GM12864 (cell line): Measurements from ENCODE around the gene MYL9.
"Not testable (repeated sequence)": the region's sequence is repeated elsewhere in the genome, so short reads cannot be mapped to it uniquely, and the experiment has no call there.

Experiments used
- DNase-seq: peaks from one replicate; pipeline ENCODE4 v3.0.0-alpha.2; 2011; ENCODE audit warnings: low read depth
- H3K4me3 ChIP-seq: 2 replicates; pipeline ENCODE4 v1.5.1; 2011; ENCODE audit warnings: mild to moderate bottlenecking, low read depth, low read length, control low read depth
- TF ChIP-seq, protein P1 (sequence below): IDR thresholded peaks from 2 replicates; pipeline ENCODE4 v1.5.1; 2011; ENCODE audit warnings: low read depth, mild to moderate bottlenecking, moderate library complexity, low read length, control low read depth, inconsistent platforms; ENCODE audit errors: missing control alignments

MYL9 gene

GRCh38 chr20:36549942-36550789, 8.8 kb downstream of the MYL9 start:
- no peak overlapping the region for H3K4me3 ChIP-seq
- DNase-seq: no peak
- TF ChIP-seq, protein P1, sequence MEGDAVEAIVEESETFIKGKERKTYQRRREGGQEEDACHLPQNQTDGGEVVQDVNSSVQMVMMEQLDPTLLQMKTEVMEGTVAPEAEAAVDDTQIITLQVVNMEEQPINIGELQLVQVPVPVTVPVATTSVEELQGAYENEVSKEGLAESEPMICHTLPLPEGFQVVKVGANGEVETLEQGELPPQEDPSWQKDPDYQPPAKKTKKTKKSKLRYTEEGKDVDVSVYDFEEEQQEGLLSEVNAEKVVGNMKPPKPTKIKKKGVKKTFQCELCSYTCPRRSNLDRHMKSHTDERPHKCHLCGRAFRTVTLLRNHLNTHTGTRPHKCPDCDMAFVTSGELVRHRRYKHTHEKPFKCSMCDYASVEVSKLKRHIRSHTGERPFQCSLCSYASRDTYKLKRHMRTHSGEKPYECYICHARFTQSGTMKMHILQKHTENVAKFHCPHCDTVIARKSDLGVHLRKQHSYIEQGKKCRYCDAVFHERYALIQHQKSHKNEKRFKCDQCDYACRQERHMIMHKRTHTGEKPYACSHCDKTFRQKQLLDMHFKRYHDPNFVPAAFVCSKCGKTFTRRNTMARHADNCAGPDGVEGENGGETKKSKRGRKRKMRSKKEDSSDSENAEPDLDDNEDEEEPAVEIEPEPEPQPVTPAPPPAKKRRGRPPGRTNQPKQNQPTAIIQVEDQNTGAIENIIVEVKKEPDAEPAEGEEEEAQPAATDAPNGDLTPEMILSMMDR: no peak

DNA sequence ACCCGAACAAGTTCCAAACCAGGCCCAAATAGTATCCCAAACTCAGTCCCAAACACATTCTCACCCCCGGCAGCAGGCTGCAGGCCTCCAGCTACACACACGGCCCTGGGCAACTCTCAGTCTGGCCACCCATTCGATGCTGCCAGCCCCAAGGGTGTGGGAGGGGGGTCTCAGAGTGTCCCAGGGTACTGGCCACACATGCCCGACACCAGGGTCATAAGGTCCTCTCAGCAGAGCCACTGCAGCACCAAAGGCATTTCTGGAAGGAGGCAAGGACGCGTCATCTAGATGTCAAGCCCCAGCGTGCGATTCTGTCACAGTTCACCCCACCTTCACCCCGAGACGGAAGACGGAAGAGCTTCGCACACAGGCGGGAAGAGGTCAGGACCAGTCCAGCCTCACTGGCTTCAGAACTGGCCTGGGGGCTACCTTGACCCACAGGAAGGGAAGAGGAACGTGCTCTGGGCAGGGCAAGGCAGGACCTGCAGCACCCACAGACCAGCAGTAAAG, 9.5 kb downstream of the MYL9 start:
- H3K4me3 ChIP-seq: no peak overlapping the region
- TF ChIP-seq, protein P1: no peak
- DNase-seq: no peak

GRCh38 chr20:36555248-36555647, 13.9 kb downstream of the MYL9 start:
- no peak for DNase-seq
- TF ChIP-seq, protein P1: no peak
- H3K4me3 ChIP-seq: no peak overlapping the region

DNA sequence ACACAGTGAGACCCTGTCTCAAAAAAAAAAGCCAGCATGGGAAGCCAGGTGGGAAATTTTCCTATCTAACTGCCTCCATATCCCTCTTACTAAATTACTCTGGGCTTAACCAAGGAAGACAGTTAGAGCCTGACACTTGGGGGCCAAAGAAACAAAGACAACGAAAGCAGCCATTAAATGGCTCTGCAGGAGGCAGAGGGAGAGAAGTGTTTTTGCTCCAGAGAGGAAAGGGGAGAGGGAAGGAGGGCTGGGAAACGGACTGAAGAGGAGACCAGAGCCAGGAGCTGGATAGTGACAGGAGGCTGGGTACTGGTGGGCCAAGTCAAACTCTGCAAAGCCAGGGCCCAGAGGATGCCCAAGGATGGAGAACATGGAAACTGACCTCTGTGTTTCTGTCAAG, 21.4 kb downstream of the MYL9 start:
- H3K4me3 ChIP-seq: no peak overlapping the region
- DNase-seq: no peak
- TF ChIP-seq, protein P1: no peak

DNA sequence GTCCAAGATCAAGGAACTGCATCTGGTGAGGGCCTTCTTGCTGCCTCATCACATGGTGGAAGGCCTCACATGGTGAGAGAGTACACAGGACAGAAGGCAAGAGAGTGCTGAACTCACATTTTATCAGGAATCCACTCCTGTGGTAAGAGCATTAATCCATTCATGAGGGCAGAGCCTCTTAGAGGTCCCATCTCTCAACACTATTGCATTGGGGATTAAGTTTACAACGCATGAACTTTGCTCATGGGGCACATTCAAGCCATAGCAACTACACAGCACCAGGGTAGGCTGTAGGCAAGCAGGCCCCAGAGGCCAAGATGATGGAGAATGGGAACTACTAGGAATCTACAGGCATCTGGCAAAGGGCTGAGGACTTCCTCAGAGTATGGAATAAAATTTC, 22.1 kb downstream of the MYL9 start:
- TF ChIP-seq, protein P1: no peak
- DNase-seq: no peak
- no peak overlapping the region for H3K4me3 ChIP-seq

DNA sequence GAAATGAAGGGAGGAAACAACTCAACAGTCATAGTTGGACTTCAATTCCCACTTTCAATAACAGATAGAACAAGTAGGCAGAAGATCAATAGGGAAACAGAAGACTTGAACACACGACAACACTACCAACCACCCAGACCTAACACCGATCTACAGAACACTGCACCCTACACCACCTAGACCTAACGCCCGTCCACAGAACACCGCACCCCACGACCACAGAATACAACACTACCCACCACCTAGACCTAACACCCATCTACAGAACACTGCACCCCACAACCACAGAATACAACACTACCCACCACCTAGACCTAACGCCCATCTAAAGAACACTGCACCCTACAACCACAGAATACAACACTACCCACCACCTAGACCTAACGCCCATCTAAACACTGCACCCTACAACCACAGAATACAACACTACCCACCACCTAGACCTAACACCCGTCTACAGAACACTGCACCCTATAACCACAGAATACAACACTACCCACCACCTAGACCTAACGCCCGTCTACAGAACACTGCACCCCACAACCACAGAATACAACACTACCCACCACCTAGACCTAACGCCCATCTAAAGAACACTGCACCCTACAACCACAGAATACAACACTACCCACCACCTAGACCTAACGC, 22.9 kb downstream of the MYL9 start:
- not testable (repeated sequence) for H3K4me3 ChIP-seq, DNase-seq

GRCh38 chr20:36564726-36565121, 23.4 kb downstream of the MYL9 start:
- not testable (repeated sequence) for DNase-seq, H3K4me3 ChIP-seq

DNA sequence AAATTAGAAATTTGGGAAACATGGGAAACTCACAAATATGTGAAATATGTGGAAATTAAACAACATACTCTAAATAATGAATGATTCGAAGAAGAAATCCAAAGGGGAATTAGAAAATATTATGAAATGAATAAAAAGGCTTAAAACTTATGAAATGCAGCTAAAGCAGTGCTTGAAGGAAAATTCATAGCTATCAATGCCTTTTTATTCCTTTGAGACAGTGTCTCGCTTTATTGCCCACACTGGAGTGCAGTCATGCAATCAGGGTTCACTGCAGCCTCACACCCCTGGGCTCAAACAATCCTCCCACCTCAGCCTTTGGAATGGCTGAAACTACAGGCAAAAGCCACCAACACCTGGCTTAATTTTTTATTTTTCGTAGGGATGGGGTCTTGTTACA, 24.2 kb downstream of the MYL9 start:
- no peak for DNase-seq
- TF ChIP-seq, protein P1: no peak
- H3K4me3 ChIP-seq: no peak overlapping the region
